PC-9 (cell line): Measurements from ENCODE around the gene ZBED1.

Experiments used
- CTCF ChIP-seq: fragments of 200-600 bp; sonication (generic); conservative IDR thresholded peaks from 2 replicates; pipeline ENCODE4 v1.6.1; 2017; ENCODE audit warnings: mixed run types, antibody characterized with exemption, mild to moderate bottlenecking, moderate library complexity
- EZH2 ChIP-seq: fragments of 200-600 bp; sonication (generic); IDR thresholded peaks from 2 replicates; pipeline ENCODE4 v1.8.0; 2017; ENCODE audit warnings: antibody characterized with exemption, low read depth

- TF ChIP-seq CTCF (no peak), EZH2 (no peak)
Observed at GRCh38 chrX:2468261-2469195, 32.2 kb downstream of the ZBED1 start.
